HG03460 (cell line): ENCODE results near the gene AQP5.

Source experiments
- ATAC-seq: cut with Tn5 transposase; IDR thresholded peaks from one replicate; pipeline ENCODE4 v1.9.1; 2021; ENCODE audit not compliant: unreplicated experiment

AQP5 gene

DNA sequence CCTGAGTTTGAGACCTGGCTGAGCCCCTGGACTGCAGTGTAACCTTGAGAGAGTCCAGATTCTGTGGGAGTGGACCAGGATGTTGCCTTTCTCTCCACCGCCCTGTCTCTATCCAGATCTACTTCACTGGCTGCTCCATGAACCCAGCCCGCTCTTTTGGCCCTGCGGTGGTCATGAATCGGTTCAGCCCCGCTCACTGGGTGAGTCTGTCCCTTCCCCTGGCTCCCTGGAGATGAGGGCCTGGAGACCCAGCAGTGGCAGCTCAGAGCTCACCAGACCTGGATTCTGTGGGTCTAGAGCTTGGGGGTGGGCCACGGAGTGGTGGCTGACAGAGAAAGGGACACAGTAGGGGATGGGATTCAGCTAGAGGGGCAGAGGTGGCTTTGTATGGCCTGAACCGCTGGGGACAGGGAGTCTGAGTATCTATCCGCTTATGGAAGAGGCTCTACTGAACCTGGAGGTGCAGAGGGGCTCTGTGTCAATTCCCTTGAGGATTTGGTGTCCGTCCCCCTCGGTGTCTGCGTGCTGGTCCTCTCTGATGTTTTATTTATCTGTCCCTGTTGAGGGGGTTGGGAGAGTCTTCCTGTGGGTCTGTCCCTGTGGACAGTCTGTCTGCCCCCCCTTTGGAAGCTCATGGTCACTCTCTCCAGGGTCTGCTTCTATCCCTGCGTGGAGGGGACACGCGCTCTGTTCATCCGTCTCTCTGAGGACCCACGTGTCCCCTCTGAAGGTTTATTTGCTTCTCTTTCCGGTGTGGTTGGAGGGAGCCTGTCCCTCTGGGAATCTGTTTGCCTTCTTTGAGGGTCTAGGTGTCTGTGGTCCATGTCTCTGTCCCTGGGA, 2.5 kb downstream of the AQP5 start:
- no peak for ATAC-seq

DNA sequence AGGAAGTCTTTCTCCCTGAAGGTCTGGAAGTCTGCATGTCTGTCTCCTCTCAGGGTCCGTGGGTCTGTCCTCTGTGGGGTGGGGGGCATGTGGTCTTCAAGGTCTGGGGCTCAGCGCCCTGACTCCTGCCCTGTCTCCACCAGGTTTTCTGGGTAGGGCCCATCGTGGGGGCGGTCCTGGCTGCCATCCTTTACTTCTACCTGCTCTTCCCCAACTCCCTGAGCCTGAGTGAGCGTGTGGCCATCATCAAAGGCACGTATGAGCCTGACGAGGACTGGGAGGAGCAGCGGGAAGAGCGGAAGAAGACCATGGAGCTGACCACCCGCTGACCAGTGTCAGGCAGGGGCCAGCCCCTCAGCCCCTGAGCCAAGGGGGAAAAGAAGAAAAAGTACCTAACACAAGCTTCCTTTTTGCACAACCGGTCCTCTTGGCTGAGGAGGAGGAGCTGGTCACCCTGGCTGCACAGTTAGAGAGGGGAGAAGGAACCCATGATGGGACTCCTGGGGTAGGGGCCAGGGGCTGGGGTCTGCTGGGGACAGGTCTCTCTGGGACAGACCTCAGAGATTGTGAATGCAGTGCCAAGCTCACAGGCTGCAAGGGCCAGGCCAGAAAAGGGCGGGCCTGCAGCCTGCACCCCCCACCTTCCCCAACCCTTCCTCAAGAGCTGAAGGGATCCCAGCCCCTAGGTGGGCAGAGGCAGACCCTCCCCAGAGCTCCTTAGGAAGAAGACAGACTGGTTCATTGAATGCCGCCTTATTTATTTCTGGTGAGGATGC, 3.4 kb downstream of the AQP5 start:
- ATAC-seq, result no peak

DNA sequence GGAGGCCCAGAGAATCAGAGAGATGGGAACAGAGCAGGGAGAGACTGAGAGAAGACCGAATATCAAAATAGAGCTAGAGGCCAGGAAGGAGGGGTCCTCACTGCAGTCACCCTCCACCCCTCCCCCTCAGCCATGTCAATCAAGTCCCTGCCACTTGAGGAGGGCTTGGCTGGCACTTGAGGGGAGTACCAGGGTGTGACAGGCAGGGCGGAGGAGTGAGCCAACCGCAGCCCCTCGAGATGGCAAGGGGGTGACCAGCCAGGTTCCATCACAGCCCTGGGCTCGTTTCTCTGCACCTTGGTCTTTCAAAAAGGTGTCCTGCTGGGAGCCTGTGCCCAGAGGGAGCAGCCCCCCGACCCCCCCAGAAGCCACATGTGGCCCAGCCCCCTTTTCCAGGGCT, 4.2 kb downstream of the AQP5 start:
- no peak for ATAC-seq

DNA sequence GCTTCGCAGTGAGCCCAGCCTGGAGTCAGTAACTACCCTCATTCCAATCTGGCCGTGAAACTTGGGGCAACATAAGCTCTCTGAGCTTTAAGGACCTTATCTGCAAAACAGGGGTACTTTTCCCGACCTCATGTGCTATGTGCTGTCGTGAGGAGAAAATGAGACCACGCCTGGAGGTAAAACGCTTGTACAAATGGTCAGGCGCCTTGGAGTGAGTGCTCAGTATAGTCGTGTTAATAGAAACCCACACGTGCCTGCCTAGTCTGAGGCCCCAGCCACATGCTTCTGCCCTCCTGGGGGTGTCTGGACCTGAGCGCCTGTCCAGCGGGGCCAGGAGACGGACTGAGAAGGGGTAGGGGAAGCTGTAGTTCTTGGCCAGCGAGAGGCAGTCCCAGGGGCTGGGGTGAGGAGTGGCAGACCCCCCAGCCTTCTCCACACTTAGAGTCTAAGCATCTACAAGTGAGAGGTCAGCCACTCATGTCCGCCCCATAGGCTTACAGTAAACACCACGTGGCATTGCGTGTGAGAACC, 4.9 kb downstream of the AQP5 start:
- ATAC-seq, result no peak

DNA sequence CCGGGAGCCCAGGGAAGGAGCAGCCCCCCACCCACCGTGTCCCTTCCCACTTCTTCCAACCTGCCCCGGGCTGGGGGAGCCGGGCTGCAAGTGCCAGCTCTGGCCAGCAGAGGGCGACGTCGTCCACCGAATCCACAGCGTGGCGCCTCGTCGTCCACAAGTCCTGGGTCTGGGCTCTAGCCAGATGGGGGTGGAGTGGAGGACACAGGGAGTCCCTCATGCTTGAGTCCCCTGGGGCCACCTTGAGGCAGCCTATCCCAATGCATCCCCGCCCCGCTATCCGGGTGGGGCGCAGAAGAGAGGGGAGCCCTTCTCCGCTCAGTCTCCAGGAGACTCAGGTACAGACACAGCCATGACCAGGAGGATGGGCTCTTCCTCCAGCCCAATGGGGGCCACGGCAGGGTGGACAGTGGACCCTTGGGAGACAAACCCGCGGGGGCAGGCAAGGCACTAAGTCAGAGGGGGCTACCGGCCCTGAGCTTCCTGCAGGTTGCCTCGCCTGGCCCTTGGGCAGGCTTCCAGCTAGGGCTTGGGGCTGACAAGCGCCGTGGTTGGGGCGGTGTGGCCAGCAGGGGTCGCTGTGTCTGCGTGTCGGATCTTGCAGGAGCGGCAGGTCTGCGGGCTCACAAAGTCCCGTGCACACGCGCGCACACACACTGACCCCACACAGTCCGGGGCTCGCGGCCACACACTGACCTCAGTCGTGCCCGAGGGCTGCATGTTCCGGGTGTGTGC, 5.5 kb downstream of the AQP5 start:
- ATAC-seq, result peak; percentile 68

DNA sequence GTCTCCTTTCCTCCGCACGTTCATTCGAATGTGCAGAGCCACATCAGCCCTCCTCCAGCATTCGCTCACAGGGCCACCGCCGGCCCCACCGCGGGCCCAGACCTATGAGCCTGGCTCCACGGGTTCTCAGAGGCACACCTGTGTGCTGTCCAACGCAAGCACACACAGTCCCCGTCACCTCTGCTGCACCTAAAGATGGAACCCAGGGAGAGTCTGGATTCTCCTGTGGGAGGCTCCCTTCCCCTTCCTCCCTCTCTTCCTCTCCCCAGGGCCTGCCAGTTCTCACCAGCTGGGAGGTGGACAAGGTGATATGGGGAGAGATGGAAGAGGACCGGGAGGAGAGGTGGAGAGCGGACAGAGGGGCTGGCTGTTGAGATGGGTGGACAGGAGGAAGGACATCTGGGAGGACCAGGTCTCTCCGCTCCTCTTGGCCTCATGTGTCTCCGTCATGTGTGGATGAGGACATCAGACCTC, 6.1 kb downstream of the AQP5 start:
- ATAC-seq, result no peak

DNA sequence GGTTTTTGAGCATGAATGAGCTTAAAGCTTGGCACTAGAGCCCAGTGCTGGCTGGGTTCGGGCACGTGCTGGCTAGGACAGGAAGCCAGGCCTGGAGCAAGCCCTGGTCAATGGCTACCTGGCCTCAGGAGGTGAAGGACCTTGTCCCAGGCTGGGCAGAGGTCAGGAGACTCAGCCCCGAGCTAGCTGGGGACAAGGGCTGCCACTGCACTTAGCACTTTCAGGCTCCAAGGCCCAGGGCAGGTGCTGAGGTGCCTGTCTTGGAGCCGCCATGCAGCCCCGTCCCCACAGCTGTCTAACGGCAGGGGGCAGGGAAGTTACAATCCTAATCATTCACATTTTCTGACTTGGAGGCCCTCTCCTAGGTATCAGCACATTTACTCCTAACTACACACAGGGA, 6.8 kb downstream of the AQP5 start:
- no peak for ATAC-seq

DNA sequence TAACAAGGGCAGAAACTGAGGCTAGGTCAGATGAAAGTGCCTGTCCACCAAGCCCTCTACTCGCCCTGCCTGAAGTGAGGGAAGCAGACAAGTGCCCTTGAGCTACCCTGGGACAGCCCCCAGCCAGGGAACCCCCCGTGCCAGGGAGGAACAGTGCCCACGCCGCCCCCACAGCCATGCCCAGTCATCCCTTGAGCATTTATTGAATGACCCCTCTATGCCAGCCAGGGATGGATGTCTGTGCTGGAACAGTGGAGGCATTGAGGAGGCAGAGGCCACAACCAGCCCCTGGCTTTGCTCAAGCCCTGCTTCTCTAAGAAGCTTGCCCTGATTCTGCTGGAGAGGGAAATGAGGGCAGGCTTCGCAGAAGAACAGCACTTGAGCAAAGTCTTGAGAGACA, 7.4 kb downstream of the AQP5 start:
- ATAC-seq, result no peak

DNA sequence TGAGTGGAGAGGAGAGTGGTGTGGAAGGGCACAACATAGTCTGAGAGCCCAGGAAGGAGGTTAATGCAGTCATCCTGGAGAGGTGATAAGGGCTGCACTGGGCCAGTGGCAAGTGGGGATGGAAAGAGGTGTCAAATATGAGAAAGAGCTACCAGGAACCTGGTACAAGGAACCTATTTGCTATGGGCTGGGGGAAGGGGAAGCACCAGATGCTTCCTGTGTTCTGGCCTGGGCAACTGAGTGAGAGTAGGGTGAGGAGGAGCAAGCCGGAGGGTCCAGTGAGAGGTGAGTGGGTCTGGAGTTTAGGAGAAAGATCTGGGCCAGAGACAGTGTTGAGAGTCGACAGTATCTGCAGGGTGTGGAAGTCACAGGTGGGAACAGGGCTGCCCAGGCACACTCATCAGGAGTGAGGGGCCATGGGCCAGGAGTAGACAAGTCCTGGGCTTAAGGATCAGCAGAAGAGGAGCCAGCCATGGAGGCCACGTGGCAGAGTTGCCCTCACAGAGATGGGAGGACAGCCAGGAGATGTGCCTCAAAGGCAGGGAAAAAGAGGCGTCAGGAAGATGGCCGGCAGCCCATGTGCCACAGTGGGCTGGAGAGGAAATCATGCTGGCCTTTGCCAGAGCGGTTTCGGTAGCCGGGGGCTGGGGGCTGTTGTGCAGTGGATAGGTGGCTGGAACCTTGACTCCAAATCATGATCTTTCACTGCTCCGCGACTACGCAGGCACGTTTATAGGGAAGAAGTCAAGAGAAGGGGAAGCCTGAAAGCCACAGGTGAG, 8.2 kb downstream of the AQP5 start:
- ATAC-seq, result no peak

DNA sequence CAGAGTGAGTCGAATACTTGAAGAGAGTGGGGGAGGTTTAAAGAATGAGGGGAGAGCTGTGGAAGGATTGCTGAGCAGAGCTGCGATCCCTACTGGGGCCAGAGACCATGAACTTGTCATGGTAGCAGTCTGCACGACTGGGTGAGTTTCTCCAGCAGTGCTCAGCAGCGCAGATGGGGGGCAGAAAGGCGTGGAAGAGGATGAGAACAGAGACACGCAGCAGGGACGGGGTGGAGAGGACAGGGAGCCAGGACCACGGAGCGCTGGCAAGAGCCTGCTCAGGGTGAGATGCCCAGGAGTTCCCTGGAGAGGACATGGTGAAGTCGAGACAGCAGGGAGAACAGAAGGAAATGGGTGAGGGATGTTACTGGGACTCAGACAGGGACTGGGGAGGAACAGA, 9.0 kb downstream of the AQP5 start:
- ATAC-seq, result no peak

DNA sequence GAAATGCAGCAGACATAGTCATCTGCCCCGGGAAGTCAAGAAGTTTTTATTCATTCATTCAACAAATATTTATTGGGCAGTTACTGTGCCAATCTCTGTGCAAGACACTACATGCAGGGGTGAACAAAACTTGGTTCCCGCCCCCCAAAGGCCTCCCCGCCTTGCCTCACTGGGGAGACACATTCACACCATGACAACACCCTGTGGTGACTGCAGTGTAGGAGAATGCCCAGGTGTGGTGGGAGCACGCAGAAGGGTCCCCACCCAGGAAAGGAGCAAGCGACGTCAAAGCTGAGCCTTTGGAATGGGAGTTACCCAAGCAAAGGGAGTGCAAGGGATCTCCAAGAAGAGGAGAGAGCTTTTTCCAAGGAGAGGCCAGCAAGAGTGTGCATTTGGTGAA, 9.5 kb downstream of the AQP5 start:
- ATAC-seq, result no peak

DNA sequence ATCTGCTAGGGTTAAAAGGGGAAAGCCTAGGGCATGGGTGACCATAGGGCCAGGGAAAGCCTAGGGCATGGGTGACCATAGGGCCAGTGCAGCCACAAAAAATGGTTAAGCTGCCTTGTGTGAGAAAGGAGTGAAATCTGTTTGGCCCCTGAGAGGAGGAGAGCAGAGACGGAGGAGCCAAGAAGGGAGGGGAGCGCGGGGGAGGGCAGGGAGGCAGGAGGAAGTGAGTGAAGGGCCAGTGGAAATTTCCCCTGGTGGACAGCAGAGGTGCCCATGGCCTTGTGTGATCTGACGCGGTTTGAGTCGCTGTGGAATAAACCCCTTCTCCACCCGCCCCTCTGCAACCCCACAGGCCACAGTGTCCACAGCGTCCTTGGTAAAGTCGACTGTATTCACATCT, 10.5 kb downstream of the AQP5 start:
- no peak for ATAC-seq

DNA sequence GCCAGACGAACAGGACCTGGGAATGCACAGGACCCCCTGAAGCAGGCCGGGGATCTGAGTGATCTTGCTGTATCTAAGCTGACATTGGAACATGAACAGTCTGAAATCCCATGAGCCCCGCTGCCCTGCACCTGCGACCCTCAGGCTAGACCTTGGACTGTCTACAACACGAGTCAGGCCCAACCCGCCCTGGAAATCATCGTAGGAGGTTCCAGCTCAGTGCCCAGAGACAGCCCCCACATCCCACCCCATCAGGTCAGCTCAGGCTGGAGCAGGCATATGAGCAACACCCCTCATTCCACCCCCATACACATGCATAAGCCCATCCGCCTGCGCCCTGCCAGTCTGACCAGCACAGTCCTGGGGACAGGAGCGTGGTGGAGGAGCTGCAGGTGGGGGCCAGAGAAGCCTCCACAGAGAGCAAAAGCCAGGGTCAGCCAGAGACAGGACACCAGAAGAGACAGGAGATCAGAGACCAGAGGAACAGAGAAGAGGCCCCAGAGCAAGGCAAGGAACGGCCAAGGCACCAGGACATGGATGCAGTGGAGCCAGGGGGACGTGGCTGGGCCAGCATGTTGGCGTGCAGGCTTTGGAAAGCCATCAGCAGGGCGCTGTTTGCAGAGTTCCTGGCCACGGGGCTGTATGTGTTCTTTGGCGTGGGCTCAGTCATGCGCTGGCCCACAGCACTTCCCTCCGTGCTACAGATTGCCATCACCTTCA, 11.1 kb downstream of the AQP5 start, which contains the start of gene AQP6:
Gene AQP6 (plus strand): TSS at position 307 of the 720 bp plus-strand sequence. CDS start 227 bp downstream, at position 534.
- no peak for ATAC-seq

DNA sequence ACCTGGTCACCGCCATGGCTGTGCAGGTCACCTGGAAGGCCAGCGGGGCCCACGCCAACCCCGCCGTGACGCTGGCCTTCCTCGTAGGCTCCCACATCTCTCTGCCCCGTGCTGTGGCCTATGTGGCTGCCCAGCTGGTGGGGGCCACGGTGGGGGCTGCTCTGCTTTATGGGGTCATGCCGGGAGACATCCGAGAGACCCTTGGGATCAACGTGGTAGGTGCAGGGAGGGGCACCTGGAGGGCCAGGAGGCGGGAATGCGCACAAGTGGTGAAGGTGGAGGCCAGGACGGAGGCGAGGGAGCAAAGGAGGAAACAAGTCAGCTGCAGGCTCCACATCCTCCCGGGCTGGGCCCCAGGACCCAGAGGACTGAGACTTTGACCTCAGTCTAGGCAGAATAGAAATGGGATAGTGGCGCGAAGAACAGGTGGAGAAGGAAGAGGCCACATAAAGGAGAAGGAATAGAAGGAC, 11.7 kb downstream of the AQP5 start:
- ATAC-seq, result no peak

DNA sequence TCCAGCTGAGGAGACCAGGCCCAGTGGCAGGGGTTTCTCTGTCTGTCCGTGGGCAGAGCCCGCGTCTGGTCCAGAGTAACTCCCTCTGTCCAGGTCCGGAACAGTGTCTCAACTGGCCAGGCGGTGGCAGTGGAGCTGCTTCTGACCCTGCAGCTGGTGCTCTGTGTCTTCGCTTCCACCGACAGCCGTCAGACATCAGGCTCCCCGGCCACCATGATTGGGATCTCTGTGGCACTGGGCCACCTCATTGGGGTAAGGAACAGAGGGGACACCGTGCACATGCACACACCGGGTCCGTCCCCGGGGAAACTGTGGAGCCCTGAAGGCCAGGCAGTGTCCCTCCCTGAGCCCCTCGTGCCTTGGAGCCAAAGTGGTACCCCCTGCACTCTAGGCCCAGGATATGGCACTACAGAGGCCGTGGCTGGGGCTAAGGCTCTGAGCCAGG, 12.6 kb downstream of the AQP5 start:
- no peak for ATAC-seq

DNA sequence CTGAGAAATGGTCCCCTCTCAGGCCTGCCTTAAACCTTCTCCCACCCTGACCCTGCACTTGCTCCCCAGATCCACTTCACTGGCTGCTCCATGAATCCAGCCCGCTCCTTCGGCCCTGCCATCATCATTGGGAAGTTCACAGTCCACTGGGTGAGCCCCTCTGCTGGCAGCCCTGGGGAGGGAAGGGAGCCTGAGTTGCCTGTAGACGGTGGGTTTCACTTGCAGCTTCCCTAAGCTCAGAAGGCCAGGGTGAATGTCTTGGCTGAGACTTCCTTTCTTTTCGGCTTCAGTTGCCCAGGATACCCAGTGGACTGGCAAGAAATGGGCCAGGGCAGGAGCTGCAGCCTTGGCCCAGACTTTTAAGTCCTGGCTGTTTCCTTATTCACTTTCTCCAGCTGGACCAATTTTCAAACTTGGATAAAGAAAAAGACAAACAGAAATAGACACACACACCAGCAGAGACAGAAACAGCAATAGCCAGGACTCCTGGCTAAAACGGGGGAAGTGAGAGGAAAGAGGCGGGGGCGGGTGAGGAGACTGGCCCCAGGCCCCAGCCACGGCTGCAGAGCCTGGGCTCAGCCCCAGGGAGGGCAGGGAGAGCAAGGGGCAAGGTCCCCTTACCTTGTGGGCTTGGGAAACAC, 13.1 kb downstream of the AQP5 start:
- ATAC-seq, result no peak

DNA sequence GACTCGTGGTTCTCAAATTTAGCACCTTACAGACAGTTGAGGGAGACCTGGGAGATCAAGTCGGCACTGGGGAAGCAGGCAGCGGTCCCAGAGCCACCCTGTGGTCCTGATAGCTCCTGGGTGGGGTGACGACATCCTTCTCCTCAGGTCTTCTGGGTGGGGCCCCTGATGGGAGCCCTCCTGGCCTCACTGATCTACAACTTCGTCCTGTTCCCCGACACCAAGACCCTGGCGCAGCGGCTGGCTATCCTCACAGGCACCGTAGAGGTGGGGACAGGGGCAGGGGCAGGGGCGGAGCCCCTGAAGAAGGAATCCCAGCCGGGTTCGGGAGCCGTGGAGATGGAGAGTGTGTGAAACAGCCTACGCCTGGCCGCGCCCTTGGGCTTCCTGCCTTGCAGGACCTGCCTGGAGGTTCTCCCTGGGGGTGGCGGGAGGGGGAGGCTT, 13.7 kb downstream of the AQP5 start:
- no peak for ATAC-seq

DNA sequence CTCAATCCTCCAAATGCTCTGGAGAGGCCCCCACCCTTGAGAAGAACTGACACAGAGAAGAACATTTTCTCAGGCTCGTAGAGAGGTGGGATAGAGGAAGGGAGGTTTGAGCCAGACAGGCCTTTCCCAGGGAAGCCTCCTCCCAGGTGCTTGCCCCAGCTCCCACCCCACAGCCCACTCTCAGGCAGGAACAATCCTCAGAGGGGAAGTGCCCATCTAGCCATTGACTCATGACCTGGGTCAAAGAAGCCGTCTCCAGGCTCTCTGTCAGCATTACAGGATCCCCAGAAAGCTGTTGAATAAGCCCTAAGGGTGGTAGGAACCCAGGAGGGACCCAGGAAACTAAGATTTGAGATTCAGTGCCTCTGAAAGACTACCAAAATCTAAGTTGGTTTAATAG, 14.9 kb downstream of the AQP5 start:
- no peak for ATAC-seq

DNA sequence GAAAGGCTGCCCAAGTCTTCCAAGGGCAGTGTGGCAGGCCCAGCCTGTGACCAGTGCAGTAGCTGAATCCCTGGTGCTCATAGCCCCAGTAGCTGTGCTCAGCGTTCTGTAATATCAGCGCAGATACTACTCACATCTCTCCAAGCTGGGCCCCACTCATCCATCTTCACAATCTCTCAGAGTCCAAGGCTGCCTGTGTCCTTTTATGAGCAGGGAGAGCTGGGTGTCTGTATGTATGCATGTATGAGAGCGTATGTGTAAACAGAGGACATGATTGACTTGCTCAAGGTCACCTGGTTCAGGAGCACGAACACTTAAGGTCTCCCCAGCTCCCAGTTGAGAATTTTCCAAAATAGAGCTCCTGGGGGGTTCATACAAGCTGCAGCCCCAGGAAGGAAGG, 16.5 kb downstream of the AQP5 start:
- no peak for ATAC-seq
